Panc1 (cell line): ENCODE results near the gene CHRDL1. TPM values are rescaled to one million over a fixed set of nuclear protein-coding genes. Genes with fewer than 3 reads are reported as not detected.

ENCODE experiments used
- ATAC-seq: fragments of 200-7000 bp; cut with Tn5 transposase; 2 replicates; pipeline ENCODE4 v1.9.1; 2020; ENCODE audit warnings: mild to moderate bottlenecking, moderate library complexity
- BruUV-seq: library from RNA; stranded (reverse); fragments of 400-500 nt; replicated peaks from 2 replicates; lab custom pipeline; 2021; lab: Mats Ljungman, UMichigan
- CTCF ChIA-PET: fragments of 300-600 bp; sonication (Branson Sonifier 250); formaldehyde crosslinking; loops from one replicate; lab custom pipeline; 2022; ENCODE audit warnings: antibody characterized with exemption; lab: Charles Lee
- POLR2A ChIA-PET: fragments of 300-600 bp; sonication (Branson Sonifier 250); formaldehyde crosslinking; loops from one replicate; lab custom pipeline; 2022; ENCODE audit warnings: antibody characterized with exemption; lab: Charles Lee
- DNase-seq: peaks from one replicate; pipeline ENCODE4 v3.0.0-alpha.2; 2010; ENCODE audit warnings: low read depth, low spot score
- H3K27ac ChIP-seq: 2 replicates; pipeline ENCODE4 v1.5.1; 2011; ENCODE audit warnings: mild to moderate bottlenecking, low read length, inconsistent platforms
- H3K27me3 ChIP-seq: fragments of 200-500 bp; sonication (Bioruptor generic); 2 replicates; pipeline ENCODE4 v1.6.0; 2014; ENCODE audit warnings: low read length, inconsistent platforms; ENCODE audit not compliant: control insufficient read depth, insufficient read depth
- H3K36me3 ChIP-seq: fragments of 200-500 bp; sonication (Bioruptor generic); 2 replicates; pipeline ENCODE4 v1.5.1; 2014; ENCODE audit warnings: inconsistent platforms, mild to moderate bottlenecking, low read length, moderate library complexity; ENCODE audit not compliant: control insufficient read depth, insufficient read depth
- H3K4me1 ChIP-seq: 2 replicates; pipeline ENCODE4 v1.5.1; 2011; ENCODE audit warnings: inconsistent platforms, mild to moderate bottlenecking, low read length, moderate library complexity; ENCODE audit not compliant: control insufficient read depth, insufficient read depth
- H3K4me3 ChIP-seq, 2 experiments: 2 replicates each; pipeline ENCODE4 v1.5.1; 2011 to 2012; ENCODE audit warnings: low read depth in 2 of 2, low read length in 2 of 2, mild to moderate bottlenecking in 2 of 2, inconsistent platforms in 1 of 2, moderate library complexity in 1 of 2
- H3K9me3 ChIP-seq: fragments of 200-500 bp; sonication (Bioruptor generic); 2 replicates; pipeline ENCODE4 v1.5.1; 2014; ENCODE audit warnings: low read depth, mild to moderate bottlenecking, inconsistent platforms, low read length, moderate library complexity; ENCODE audit not compliant: control insufficient read depth, insufficient read depth
- POLR2AphosphoS5 ChIP-seq: IDR thresholded peaks from 2 replicates; pipeline ENCODE4 v1.6.1; 2012; ENCODE audit warnings: mild to moderate bottlenecking, low read depth, low read length, moderate library complexity
- SIN3A ChIP-seq: IDR thresholded peaks from 2 replicates; pipeline ENCODE4 v1.6.1; 2012; ENCODE audit warnings: low read depth, mild to moderate bottlenecking, low read length, moderate library complexity, borderline replicate concordance; ENCODE audit not compliant: insufficient read depth
- TCF7L2 ChIP-seq: IDR thresholded peaks from 2 replicates; pipeline ENCODE4 v1.6.1; 2011; ENCODE audit warnings: mild to moderate bottlenecking, low read depth, low read length, inconsistent platforms
- in situ Hi-C: cut with HindIII; loops from 2 replicates; pipeline ENCODE4 v1.10.0; 2016; ENCODE audit warnings: low sequenced_read_pairs, low pct_unique_long_range_greater_than_20kb
- intact Hi-C: fragments of 100-400 bp; cut with micrococcal nuclease; formaldehyde crosslinking; loops from one replicate; pipeline ENCODE4 v1.10.0; 2022; ENCODE audit not compliant: unreplicated experiment
- total RNA-seq: library from RNA; stranded (reverse); gene quantifications from one replicate; pipeline ENCODE4 v1.2.1, GENCODE V29; 2021; ENCODE audit not compliant: unreplicated experiment
- TF ChIP-seq, protein P1 (sequence below): fragments of 450-650 bp; IDR thresholded peaks from 2 replicates; pipeline ENCODE4 v1.5.1; 2017; ENCODE audit warnings: mild to moderate bottlenecking
- TF ChIP-seq, protein P2 (sequence below), 2 experiments: IDR thresholded peaks; 2 replicates each; pipeline ENCODE4 v1.6.1; 2011 to 2012; ENCODE audit warnings: low read depth in 2 of 2, control low read depth in 1 of 2, low read length in 1 of 2, mild to moderate bottlenecking in 1 of 2, moderate library complexity in 1 of 2; ENCODE audit not compliant: insufficient read depth in 1 of 2

The CHRDL1 gene
- total RNA-seq, 1 experiment from 2014 or later: 0.08 TPM

- ChIA-PET POLR2A (no interaction called here), CTCF (no interaction called here)
- no peak for DNase-seq
- no peaks in the 10 kb centered on the region for H3K27me3 ChIP-seq
- TF ChIP-seq, protein P1, sequence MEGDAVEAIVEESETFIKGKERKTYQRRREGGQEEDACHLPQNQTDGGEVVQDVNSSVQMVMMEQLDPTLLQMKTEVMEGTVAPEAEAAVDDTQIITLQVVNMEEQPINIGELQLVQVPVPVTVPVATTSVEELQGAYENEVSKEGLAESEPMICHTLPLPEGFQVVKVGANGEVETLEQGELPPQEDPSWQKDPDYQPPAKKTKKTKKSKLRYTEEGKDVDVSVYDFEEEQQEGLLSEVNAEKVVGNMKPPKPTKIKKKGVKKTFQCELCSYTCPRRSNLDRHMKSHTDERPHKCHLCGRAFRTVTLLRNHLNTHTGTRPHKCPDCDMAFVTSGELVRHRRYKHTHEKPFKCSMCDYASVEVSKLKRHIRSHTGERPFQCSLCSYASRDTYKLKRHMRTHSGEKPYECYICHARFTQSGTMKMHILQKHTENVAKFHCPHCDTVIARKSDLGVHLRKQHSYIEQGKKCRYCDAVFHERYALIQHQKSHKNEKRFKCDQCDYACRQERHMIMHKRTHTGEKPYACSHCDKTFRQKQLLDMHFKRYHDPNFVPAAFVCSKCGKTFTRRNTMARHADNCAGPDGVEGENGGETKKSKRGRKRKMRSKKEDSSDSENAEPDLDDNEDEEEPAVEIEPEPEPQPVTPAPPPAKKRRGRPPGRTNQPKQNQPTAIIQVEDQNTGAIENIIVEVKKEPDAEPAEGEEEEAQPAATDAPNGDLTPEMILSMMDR: no peak
- TF ChIP-seq, protein P2, sequence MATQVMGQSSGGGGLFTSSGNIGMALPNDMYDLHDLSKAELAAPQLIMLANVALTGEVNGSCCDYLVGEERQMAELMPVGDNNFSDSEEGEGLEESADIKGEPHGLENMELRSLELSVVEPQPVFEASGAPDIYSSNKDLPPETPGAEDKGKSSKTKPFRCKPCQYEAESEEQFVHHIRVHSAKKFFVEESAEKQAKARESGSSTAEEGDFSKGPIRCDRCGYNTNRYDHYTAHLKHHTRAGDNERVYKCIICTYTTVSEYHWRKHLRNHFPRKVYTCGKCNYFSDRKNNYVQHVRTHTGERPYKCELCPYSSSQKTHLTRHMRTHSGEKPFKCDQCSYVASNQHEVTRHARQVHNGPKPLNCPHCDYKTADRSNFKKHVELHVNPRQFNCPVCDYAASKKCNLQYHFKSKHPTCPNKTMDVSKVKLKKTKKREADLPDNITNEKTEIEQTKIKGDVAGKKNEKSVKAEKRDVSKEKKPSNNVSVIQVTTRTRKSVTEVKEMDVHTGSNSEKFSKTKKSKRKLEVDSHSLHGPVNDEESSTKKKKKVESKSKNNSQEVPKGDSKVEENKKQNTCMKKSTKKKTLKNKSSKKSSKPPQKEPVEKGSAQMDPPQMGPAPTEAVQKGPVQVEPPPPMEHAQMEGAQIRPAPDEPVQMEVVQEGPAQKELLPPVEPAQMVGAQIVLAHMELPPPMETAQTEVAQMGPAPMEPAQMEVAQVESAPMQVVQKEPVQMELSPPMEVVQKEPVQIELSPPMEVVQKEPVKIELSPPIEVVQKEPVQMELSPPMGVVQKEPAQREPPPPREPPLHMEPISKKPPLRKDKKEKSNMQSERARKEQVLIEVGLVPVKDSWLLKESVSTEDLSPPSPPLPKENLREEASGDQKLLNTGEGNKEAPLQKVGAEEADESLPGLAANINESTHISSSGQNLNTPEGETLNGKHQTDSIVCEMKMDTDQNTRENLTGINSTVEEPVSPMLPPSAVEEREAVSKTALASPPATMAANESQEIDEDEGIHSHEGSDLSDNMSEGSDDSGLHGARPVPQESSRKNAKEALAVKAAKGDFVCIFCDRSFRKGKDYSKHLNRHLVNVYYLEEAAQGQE (IDR thresholded peaks at IDR 0.05; ENCODE audit: insufficient read depth in 1 of 2, low read depth in 2 of 2, low read length in 1 of 2): no peak
- TF ChIP-seq TCF7L2 (no peak), POLR2AphosphoS5 (no peak), SIN3A (no peak)
- ATAC-seq: no peak
- intact Hi-C loops (loop anchor here (5.0 kb wide), 1 partner anchor 217 kb away; no protein-coding TSS in a partner anchor), in situ Hi-C loops (no loop called here)
- no peaks in the 10 kb centered on the region for H3K9me3 ChIP-seq
- no peaks in the 10 kb centered on the region for H3K36me3 ChIP-seq
- H3K4me3 ChIP-seq: no peak overlapping the region
- BruUV-seq: no TSS peak
- no peaks in the 10 kb centered on the region for H3K4me1 ChIP-seq
- H3K27ac ChIP-seq: no peak overlapping the region
These were observed 126.0 kb downstream of the CHRDL1 start for GRCh38 chrX:110669572-110669971.

GRCh38 chrX:110667706-110668105 lies 127.9 kb downstream of the CHRDL1 start:
- Histone ChIP-seq H3K27ac (no peak overlapping the region), H3K27me3 (no peaks in the 10 kb centered on the region), H3K36me3 (no peaks in the 10 kb centered on the region), H3K4me1 (no peaks in the 10 kb centered on the region), H3K4me3 (no peak overlapping the region), H3K9me3 (no peaks in the 10 kb centered on the region)
- POLR2A ChIA-PET: no interaction called here
- CTCF ChIA-PET: no interaction called here
- BruUV-seq: no TSS peak
- DNase-seq (no peak), ATAC-seq (no peak)
- TF ChIP-seq TCF7L2 (no peak), POLR2AphosphoS5 (no peak), SIN3A (no peak)
- TF ChIP-seq, protein P1: no peak
- TF ChIP-seq, protein P2 (IDR thresholded peaks at IDR 0.05; ENCODE audit: insufficient read depth in 1 of 2, low read depth in 2 of 2, low read length in 1 of 2): no peak
- intact Hi-C loops (loop anchor here (5.0 kb wide), 1 partner anchor 215 kb away; no protein-coding TSS in a partner anchor), in situ Hi-C loops (no loop called here)
